Activated CD8-positive, alpha-beta T cell treated with anti-CD3 and anti-CD28 coated beads for 36 hours (primary cell): ENCODE measurements around the gene INO80. TPM values are rescaled to one million over a fixed set of nuclear protein-coding genes. Genes with fewer than 3 reads are reported as not detected.

Experiments
- ATAC-seq: fragments of 200-7000 bp; cut with Tn5 transposase; one replicate; pipeline ENCODE4 v1.10.0; 2021; ENCODE audit warnings: mild to moderate bottlenecking, moderate library complexity
- CTCF ChIA-PET: fragments of 350-600 bp; sonication (Branson Sonifier 250); formaldehyde crosslinking; loops from one replicate; lab custom pipeline; 2021; ENCODE audit warnings: antibody characterized with exemption; lab: Charles Lee
- POLR2A ChIA-PET: fragments of 350-600 bp; sonication (Branson Sonifier 250); formaldehyde crosslinking; loops from one replicate; lab custom pipeline; 2021; ENCODE audit warnings: antibody characterized with exemption; lab: Charles Lee
- DNase-seq: peaks from one replicate; pipeline ENCODE4 v3.0.0-alpha.2; 2020
- H3K27ac Mint-ChIP-seq: one replicate; pipeline ENCODE4 v1.8.0; 2021; ENCODE audit warnings: mild to moderate bottlenecking, mixed read lengths
- H3K27me3 Mint-ChIP-seq: one replicate; pipeline ENCODE4 v1.8.0; 2021; ENCODE audit warnings: mixed read lengths
- H3K36me3 Mint-ChIP-seq: one replicate; pipeline ENCODE4 v1.8.0; 2021; ENCODE audit warnings: low read depth, mixed read lengths
- H3K4me1 Mint-ChIP-seq: one replicate; pipeline ENCODE4 v1.8.0; 2021; ENCODE audit warnings: low read depth, mixed read lengths
- H3K4me3 Mint-ChIP-seq: one replicate; pipeline ENCODE4 v1.8.0; 2021; ENCODE audit warnings: mild to moderate bottlenecking, moderate library complexity, mixed read lengths
- H3K9me3 Mint-ChIP-seq: one replicate; pipeline ENCODE4 v1.8.0; 2021; ENCODE audit warnings: mixed read lengths
- CTCF ChIP-seq: fragments of 200-600 bp; IDR thresholded peaks from one replicate; pipeline ENCODE4 v1.8.0; 2022; ENCODE audit warnings: antibody characterized with exemption, mild to moderate bottlenecking
- intact Hi-C: fragments of 100-400 bp; cut with micrococcal nuclease; formaldehyde crosslinking; loops from one replicate; pipeline ENCODE4 v1.10.0; 2022
- total RNA-seq, 2 experiments: library from RNA; stranded (reverse); gene quantifications; one replicate each; pipeline ENCODE4 v1.2.3, GENCODE V29; 2021

INO80 gene
- total RNA-seq, 2 experiments from 2014 or later = 19.1 to 20.2 TPM

- ATAC-seq (no peak), DNase-seq (no peak)
- ChIA-PET POLR2A (interaction anchor here (0.6 to 6.6 kb wide), 4 partner anchors 10 to 394 kb away, joined by 3 to 43 read pairs (median 3); no protein-coding TSS in a partner anchor), CTCF (interaction anchor here (1.2 to 10.1 kb wide), 14 partner anchors 9 to 254 kb away, joined by 3 to 133 read pairs (median 8); partner anchors contain the start of gene CHAC1)
- no peak overlapping the region for H3K27ac Mint-ChIP-seq
- H3K27me3 Mint-ChIP-seq = peaks cover 48% of the 10 kb centered on the region
- H3K9me3 Mint-ChIP-seq = no peaks in the 10 kb centered on the region
- peaks cover 42% of the 10 kb centered on the region for H3K4me1 Mint-ChIP-seq
- no peaks in the 10 kb centered on the region for H3K36me3 Mint-ChIP-seq
- H3K4me3 Mint-ChIP-seq = no peak overlapping the region
- no peak for TF ChIP-seq CTCF
- intact Hi-C loops = no loop called here
Observed at GRCh38 chr15:40931300-40932142, 184.6 kb downstream of the INO80 start.

GRCh38 chr15:40930430-40931299 is 185.4 kb downstream of the INO80 start:
- DNase-seq (peak; percentile 66), ATAC-seq (peak; percentile 31)
- intact Hi-C loops = no loop called here
- Mint-ChIP-seq H3K36me3 (no peaks in the 10 kb centered on the region), H3K27ac (no peak overlapping the region), H3K4me3 (peak overlapping the region; percentile 37), H3K9me3 (no peaks in the 10 kb centered on the region), H3K4me1 (peaks cover 46% of the 10 kb centered on the region), H3K27me3 (peaks cover 52% of the 10 kb centered on the region)
- POLR2A ChIA-PET = interaction anchor here (0.6 to 6.6 kb wide), 4 partner anchors 11 to 395 kb away, joined by 3 to 43 read pairs (median 3); no protein-coding TSS in a partner anchor
- CTCF ChIA-PET = interaction anchor here (1.0 to 10.1 kb wide), 23 partner anchors 10 to 255 kb away, joined by 3 to 133 read pairs (median 5); partner anchors contain the start of genes C15orf62 and CHAC1
- peak; percentile 78 for TF ChIP-seq CTCF

GRCh38 chr15:40929660-40930429 is 186.2 kb downstream of the INO80 start:
- POLR2A ChIA-PET = interaction anchor here (0.7 to 6.6 kb wide), 3 partner anchors 12 to 59 kb away, joined by 3 to 43 read pairs (median 3); no protein-coding TSS in a partner anchor
- no peaks in the 10 kb centered on the region for H3K9me3 Mint-ChIP-seq
- H3K4me3 Mint-ChIP-seq = peak overlapping the region; percentile 37
- peaks cover 50% of the 10 kb centered on the region for H3K4me1 Mint-ChIP-seq
- H3K27me3 Mint-ChIP-seq = peaks cover 60% of the 10 kb centered on the region
- H3K36me3 Mint-ChIP-seq = no peaks in the 10 kb centered on the region
- no peak for TF ChIP-seq CTCF
- H3K27ac Mint-ChIP-seq = no peak overlapping the region
- intact Hi-C loops = no loop called here
- CTCF ChIA-PET = interaction anchor here (0.6 to 10.1 kb wide), 23 partner anchors 10 to 256 kb away, joined by 3 to 133 read pairs (median 5); partner anchors contain the start of genes C15orf62, CHAC1 and VPS18
- DNase-seq = no peak
- no peak for ATAC-seq

Other genes starting within 250 kb of the INO80 start
- gene RHOV, start 242.0 kb downstream of the INO80 start, total RNA-seq = under 1 TPM; 0.40 to 0.41 TPM
- 1 to 10 TPM; 6.1 TPM for gene VPS18, start 221.8 kb downstream of the INO80 start, total RNA-seq
- not detected for gene DLL4, start 186.9 kb downstream of the INO80 start, total RNA-seq
- 10 to 100 TPM; 21.9 to 22.6 TPM for gene CHAC1, start 162.8 kb downstream of the INO80 start, total RNA-seq
- not detected for gene EXD1, start 114.5 kb upstream of the INO80 start, total RNA-seq
- gene CHP1, start 115.0 kb upstream of the INO80 start, total RNA-seq = 10 to 100 TPM; 31.6 to 34.7 TPM
- 10 to 100 TPM; 13.5 to 13.6 TPM for gene OIP5, start 216.3 kb upstream of the INO80 start, total RNA-seq
- 100 to 1,000 TPM; 163 to 170 TPM for gene NUSAP1, start 216.6 kb upstream of the INO80 start, total RNA-seq